Lung (tissue), 12 donors: Measurements from ENCODE around the gene GPATCH3. TPM values are rescaled to one million over a fixed set of nuclear protein-coding genes. Genes with fewer than 3 reads are reported as not detected.
"Not testable (repeated sequence)": the region's sequence is repeated elsewhere in the genome, so short reads cannot be mapped to it uniquely, and the experiment has no call there.

Source experiments
- ATAC-seq: fragments of 200-7000 bp; cut with Tn5 transposase; one replicate; pipeline ENCODE4 v1.9.1; 2020; ENCODE audit warnings: moderate number of reproducible peaks; ENCODE audit not compliant: insufficient read depth, low FRiP score
- DNase-seq, 3 donors: peaks; one replicate each; pipeline ENCODE4 v3.0.0-alpha.2; 2013 to 2017
- H3K27ac ChIP-seq, 2 donors: one replicate each; pipeline ENCODE4 v1.5.1; 2013; ENCODE audit warnings: mild to moderate bottlenecking in 2 of 2, moderate library complexity in 2 of 2, control low read depth in 1 of 2, inconsistent platforms in 1 of 2, low read depth in 1 of 2, low read length in 1 of 2
- H3K27me3 ChIP-seq, 3 donors: one replicate each; pipeline ENCODE4 v1.5.1; 2013; ENCODE audit warnings: low read length in 2 of 3; ENCODE audit not compliant: control insufficient read depth in 3 of 3, insufficient read depth in 3 of 3
- H3K36me3 ChIP-seq, 4 donors: one replicate each; pipeline ENCODE4 v1.5.1; 2013; ENCODE audit warnings: low read length in 4 of 4, mild to moderate bottlenecking in 1 of 4, moderate library complexity in 1 of 4; ENCODE audit not compliant: control insufficient read depth in 4 of 4, insufficient read depth in 4 of 4
- H3K4me1 ChIP-seq, 5 donors: one replicate each; pipeline ENCODE4 v1.5.1; 2013; ENCODE audit warnings: low read length in 5 of 5, mild to moderate bottlenecking in 2 of 5, moderate library complexity in 1 of 5; ENCODE audit not compliant: control insufficient read depth in 5 of 5, insufficient read depth in 5 of 5
- H3K4me3 ChIP-seq: one replicate; pipeline ENCODE4 v1.5.1; 2013; ENCODE audit warnings: mild to moderate bottlenecking, control low read depth, moderate library complexity
- H3K9ac ChIP-seq, 2 donors: one replicate each; pipeline ENCODE4 v1.5.1; 2013; ENCODE audit warnings: low read length in 2 of 2, control low read depth in 1 of 2; ENCODE audit not compliant: insufficient read depth in 1 of 2
- H3K9me3 ChIP-seq, 4 donors: one replicate each; pipeline ENCODE4 v1.5.1; 2013; ENCODE audit warnings: low read length in 3 of 4, mild to moderate bottlenecking in 1 of 4, moderate library complexity in 1 of 4; ENCODE audit not compliant: control insufficient read depth in 4 of 4, insufficient read depth in 3 of 4
- CTCF ChIP-seq: IDR thresholded peaks from 2 replicates; pipeline ENCODE4 v1.5.1; 2012; ENCODE audit warnings: mild to moderate bottlenecking; ENCODE audit errors: control extremely low read depth, extremely low read depth
- WGBS, 2 donors: extraction: QIAGEN DNeasy Blood & Tissue Kit; methylation state at CpG; one replicate each; pipeline ENCODE4 v1.1.7; 2013; 5-methylcytosine and 5-hydroxymethylcytosine counted together
- polyA plus RNA-seq, 2 donors: library from polyadenylated mRNA; stranded (reverse); fragments of 200-250 nt; gene quantifications; one replicate each; pipeline ENCODE4 v1.2.1, GENCODE V29; 2013
- total RNA-seq, 2 donors: library from RNA; depleted of rRNA in 1 of 2; stranded (reverse); fragments of >200 nt in 1 of 2; gene quantifications; one replicate each; pipeline ENCODE4 v1.2.1, GENCODE V29; 2014 to 2021
- donor health status: control.
- donor health status: control.
- donor health status: Bipolar disorder and iron deficiency.
- donor health status: healthy.
- donor health status: DM: yes; HTN: yes; CAD: no.

GPATCH3 gene
- total and polyA plus RNA-seq, 4 donors, result 10.4 to 17.5 (median 14.1) TPM

GRCh38 chr1:26877326-26877725, 22.9 kb downstream of the GPATCH3 start:
- Histone ChIP-seq H3K4me1 (peaks cover 0 to 1% (median 0%) of the 10 kb centered on the region in 5 donors), H3K4me3 (no peak overlapping the region), H3K27ac (no peak overlapping the region), H3K9ac (no peak overlapping the region), H3K9me3 (no peaks in the 10 kb centered on the region), H3K27me3 (no peaks in the 10 kb centered on the region), H3K36me3 (peaks cover 8 to 24% (median 18%) of the 10 kb centered on the region in 4 donors)
- 78 to 86% methylated on average over 2 of the region's 2 CpGs for WGBS, 2 donors
- TF ChIP-seq CTCF, result no peak
- ATAC-seq (no peak), DNase-seq (no peak)

GRCh38 chr1:26874896-26875295, 25.4 kb downstream of the GPATCH3 start:
- WGBS, 2 donors, result 77 to 83% methylated on average over 4 of the region's 4 CpGs
- no peak for ATAC-seq

GRCh38 chr1:26873097-26873496, 27.2 kb downstream of the GPATCH3 start:
- DNase-seq, H3K4me3 ChIP-seq, H3K27me3 ChIP-seq, H3K9ac ChIP-seq, H3K4me1 ChIP-seq, H3K27ac ChIP-seq, H3K9me3 ChIP-seq, H3K36me3 ChIP-seq, ATAC-seq: not testable (repeated sequence)
- WGBS, 2 donors, result 70 to 80% methylated on average over 2 of the region's 2 CpGs

More at GRCh38 chr1:26874896-26875295, 25.4 kb downstream of the GPATCH3 start:
- Histone ChIP-seq H3K4me1 (no peaks in the 10 kb centered on the region), H3K36me3 (peaks cover 0 to 14% (median 11%) of the 10 kb centered on the region in 4 donors), H3K27ac (no peak overlapping the region), H3K9me3 (no peaks in the 10 kb centered on the region), H3K9ac (no peak overlapping the region), H3K4me3 (no peak overlapping the region), H3K27me3 (no peaks in the 10 kb centered on the region)
- TF ChIP-seq CTCF, result no peak
- DNase-seq, result no peak

GRCh38 chr1:26864610-26865480, 35.4 kb downstream of the GPATCH3 start:
- 0 to 1% methylated on average over 75 of the region's 75 CpGs for WGBS, 2 donors
- Histone ChIP-seq H3K9me3 (no peaks in the 10 kb centered on the region), H3K9ac (peak overlapping the region; percentile 55 to 68), H3K27me3 (no peaks in the 10 kb centered on the region), H3K36me3 (no peaks in the 10 kb centered on the region), H3K4me1 (peaks cover 0 to 12% (median 0%) of the 10 kb centered on the region in 5 donors), H3K27ac (peak overlapping the region; percentile 95 to 97), H3K4me3 (peak overlapping the region; percentile 49)
- no peak for TF ChIP-seq CTCF
- peak; percentile 94 for ATAC-seq
- DNase-seq, result peak; percentile 96 to 98 (median 98)
